Body of pancreas (tissue), 4 donors: Measurements from ENCODE around the gene LRIT3.

ENCODE experiments used
- POLR2A ChIP-seq, 3 donors: fragments of 450-650 bp; IDR thresholded peaks; one replicate each; pipeline ENCODE4 v1.6.1; 2016; ENCODE audit warnings: antibody characterized with exemption in 3 of 3, mild to moderate bottlenecking in 2 of 3
- TF ChIP-seq, protein P1 (sequence below), 7 experiments: fragments of 450-650 bp in 4 of 7; fragments of 200-600 bp in 3 of 7; sonication (generic) in 3 of 7; IDR thresholded peaks; one replicate each; pipeline ENCODE4 v1.5.1; 2016 to 2019; ENCODE audit warnings: antibody characterized with exemption in 7 of 7

- TF ChIP-seq, protein P1, sequence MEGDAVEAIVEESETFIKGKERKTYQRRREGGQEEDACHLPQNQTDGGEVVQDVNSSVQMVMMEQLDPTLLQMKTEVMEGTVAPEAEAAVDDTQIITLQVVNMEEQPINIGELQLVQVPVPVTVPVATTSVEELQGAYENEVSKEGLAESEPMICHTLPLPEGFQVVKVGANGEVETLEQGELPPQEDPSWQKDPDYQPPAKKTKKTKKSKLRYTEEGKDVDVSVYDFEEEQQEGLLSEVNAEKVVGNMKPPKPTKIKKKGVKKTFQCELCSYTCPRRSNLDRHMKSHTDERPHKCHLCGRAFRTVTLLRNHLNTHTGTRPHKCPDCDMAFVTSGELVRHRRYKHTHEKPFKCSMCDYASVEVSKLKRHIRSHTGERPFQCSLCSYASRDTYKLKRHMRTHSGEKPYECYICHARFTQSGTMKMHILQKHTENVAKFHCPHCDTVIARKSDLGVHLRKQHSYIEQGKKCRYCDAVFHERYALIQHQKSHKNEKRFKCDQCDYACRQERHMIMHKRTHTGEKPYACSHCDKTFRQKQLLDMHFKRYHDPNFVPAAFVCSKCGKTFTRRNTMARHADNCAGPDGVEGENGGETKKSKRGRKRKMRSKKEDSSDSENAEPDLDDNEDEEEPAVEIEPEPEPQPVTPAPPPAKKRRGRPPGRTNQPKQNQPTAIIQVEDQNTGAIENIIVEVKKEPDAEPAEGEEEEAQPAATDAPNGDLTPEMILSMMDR (IDR thresholded peaks at IDR 0.05): no peak
- TF ChIP-seq POLR2A (IDR thresholded peaks at IDR 0.05): no peak
Observed at GRCh38 chr4:109850601-109851000, 2.7 kb downstream of the LRIT3 start.
